ENCODE measurements around the gene VCAN.

VCAN gene

GRCh38 chr5:83494666-83495065, 23.1 kb downstream of the VCAN start:
- no peak for DNase-seq (ENCODE audit: low spot score)

- DNase-seq (ENCODE audit: low spot score): no peak
Observed at GRCh38 chr5:83496626-83497025, 25.1 kb downstream of the VCAN start.

- no peak for DNase-seq (ENCODE audit: low spot score)
Observed at GRCh38 chr5:83498585-83498984, 27.0 kb downstream of the VCAN start.

- no peak for DNase-seq (ENCODE audit: low spot score)
Observed at GRCh38 chr5:83503662-83504061, 32.1 kb downstream of the VCAN start.

- no peak for DNase-seq (ENCODE audit: low spot score)
Observed at GRCh38 chr5:83507431-83507830, 35.9 kb downstream of the VCAN start.

GRCh38 chr5:83509540-83509939, 38.0 kb downstream of the VCAN start:
- no peak for DNase-seq (ENCODE audit: low spot score)

- DNase-seq (ENCODE audit: low spot score): no peak
Observed at GRCh38 chr5:83510260-83510659, 38.7 kb downstream of the VCAN start.

- no peak for DNase-seq (ENCODE audit: low spot score)
Observed at GRCh38 chr5:83512061-83512745, 40.7 kb downstream of the VCAN start.

- DNase-seq (ENCODE audit: low spot score): no peak
Observed at GRCh38 chr5:83513081-83513480, 41.5 kb downstream of the VCAN start.

GRCh38 chr5:83513491-83513890, 41.9 kb downstream of the VCAN start:
- no peak for DNase-seq (ENCODE audit: low spot score)

GRCh38 chr5:83516377-83516776, 44.8 kb downstream of the VCAN start:
- DNase-seq (ENCODE audit: low spot score): no peak

GRCh38 chr5:83517072-83517687, 45.6 kb downstream of the VCAN start:
- no peak for DNase-seq (ENCODE audit: low spot score)

GRCh38 chr5:83517688-83518085, 46.1 kb downstream of the VCAN start:
- no peak for DNase-seq (ENCODE audit: low spot score)

- DNase-seq (ENCODE audit: low spot score): no peak
Observed at GRCh38 chr5:83518319-83519061, 46.9 kb downstream of the VCAN start.

- DNase-seq (ENCODE audit: low spot score): no peak
Observed at GRCh38 chr5:83522446-83522845, 50.9 kb downstream of the VCAN start.

GRCh38 chr5:83523929-83524328, 52.4 kb downstream of the VCAN start:
- no peak for DNase-seq (ENCODE audit: low spot score)

GRCh38 chr5:83524345-83524744, 52.8 kb downstream of the VCAN start:
- DNase-seq (ENCODE audit: low spot score): no peak

- no peak for DNase-seq (ENCODE audit: low spot score)
Observed at GRCh38 chr5:83524991-83525390, 53.4 kb downstream of the VCAN start.

- no peak for DNase-seq (ENCODE audit: low spot score)
Observed at GRCh38 chr5:83526289-83526688, 54.7 kb downstream of the VCAN start.

- no peak for DNase-seq (ENCODE audit: low spot score)
Observed at GRCh38 chr5:83527221-83527620, 55.7 kb downstream of the VCAN start.

- DNase-seq (ENCODE audit: low spot score): no peak
Observed at GRCh38 chr5:83527722-83528438, 56.3 kb downstream of the VCAN start.

GRCh38 chr5:83528439-83528769, 56.9 kb downstream of the VCAN start:
- DNase-seq (ENCODE audit: low spot score): no peak

GRCh38 chr5:83530193-83530592, 58.6 kb downstream of the VCAN start:
- DNase-seq (ENCODE audit: low spot score): no peak
